ENCODE data around the gene PROZ.

DNA sequence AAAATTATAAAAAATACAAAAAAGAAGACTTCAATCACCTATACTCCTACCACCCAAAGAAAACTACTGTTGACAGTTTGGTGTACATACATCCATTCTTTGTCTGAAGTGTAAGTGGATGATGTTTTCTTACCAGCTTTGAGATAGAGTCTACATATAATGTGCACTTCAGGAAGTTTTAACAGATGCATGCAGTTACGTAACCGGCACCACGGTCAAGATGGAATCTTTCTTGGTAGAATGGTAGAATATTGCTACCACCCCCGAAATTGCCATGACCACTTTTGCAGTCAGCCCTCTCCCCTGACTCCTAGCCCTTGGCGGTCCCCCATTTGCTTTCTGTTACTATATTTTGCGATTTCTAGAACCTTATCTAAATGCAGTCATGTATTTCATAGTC is 52.4 kb downstream of the PROZ start:
- TF ChIP-seq EZH2 (IDR thresholded peaks at IDR 0.05) (no peak), POLR2AphosphoS5 (IDR thresholded peaks at IDR 0.05; ENCODE audit: borderline replicate concordance, low read depth, low read length) (no peak)
